ENCODE data around the gene FCER2. TPM values are rescaled to one million over a fixed set of nuclear protein-coding genes. Genes with fewer than 3 reads are reported as not detected.

The FCER2 gene
- total and polyA plus RNA-seq, 2 of the 4 experiments (the other 2 are of a cell fraction) = not detected

GRCh38 chr19:7642295-7643030 lies 59.5 kb downstream of the FCER2 start:
- no peak overlapping the region for H3K56ac ChIP-seq (ENCODE audit: extremely low read depth, insufficient read depth, low read length)
- H3K18ac ChIP-seq (ENCODE audit: low read depth, low read length) = no peak overlapping the region
- H2BK120ac ChIP-seq (ENCODE audit: low read depth, low read length) = no peak overlapping the region
- H3K4me1 ChIP-seq (ENCODE audit: control insufficient read depth, insufficient read depth, low read length) = no peaks in the 10 kb centered on the region
- H2BK5ac ChIP-seq (ENCODE audit: low read depth, low read length, poor library complexity, severe bottlenecking) = no peak overlapping the region
- no peak for TF ChIP-seq ELK1 (IDR thresholded peaks at IDR 0.05; ENCODE audit: borderline replicate concordance, low read depth, low read length)
- TF ChIP-seq CEBPB (IDR thresholded peaks at IDR 0.05; ENCODE audit: low read depth, low read length) = no peak
- no peak for TF ChIP-seq RFX5 (IDR thresholded peaks at IDR 0.05; ENCODE audit: low read depth, low read length)
- TF ChIP-seq MAZ (IDR thresholded peaks at IDR 0.05; ENCODE audit: borderline replicate concordance, low read depth, low read length) = no peak
- TF ChIP-seq RAD21 (IDR thresholded peaks at IDR 0.05; ENCODE audit: low read length) = no peak
- no peak for TF ChIP-seq NFE2L2 (IDR thresholded peaks at IDR 0.05; ENCODE audit: low read depth, low read length)
- no peak for TF ChIP-seq CTCF (conservative IDR thresholded peaks at IDR 0.05; ENCODE audit: low read depth, low read length)
- TF ChIP-seq RCOR1 (IDR thresholded peaks at IDR 0.05; ENCODE audit: insufficient replicate concordance, low read length) = no peak
- no peak for TF ChIP-seq SMC3 (IDR thresholded peaks at IDR 0.05; ENCODE audit: low read depth, low read length)
- intact Hi-C loops (cut with micrococcal nuclease) = no loop called here
- H3K27me3 ChIP-seq (ENCODE audit: control insufficient read depth, insufficient read depth, low read length) = peaks cover 4% of the 10 kb centered on the region; the same call in 1 of the 2 replicates
- no peak overlapping the region for H3K4ac ChIP-seq (ENCODE audit: low read depth, low read length)
- H3K27ac ChIP-seq (ENCODE audit: insufficient read depth, low read length) = no peak overlapping the region
- peaks cover 5% of the 10 kb centered on the region; the same call in 1 of the 2 replicates for H4K20me1 ChIP-seq (ENCODE audit: insufficient read depth, low read length)
- 91% methylated on average over 13 of the region's 27 CpGs; no CpG with 5 or more reads in 1 of the 2 experiments for WGBS, 2 experiments (ENCODE audit: extremely low coverage in 2 of 2, insufficient read length in 1 of 2)
- H4K91ac ChIP-seq (ENCODE audit: insufficient read depth, low read depth, low read length) = no peak overlapping the region
- H3K36me3 ChIP-seq (ENCODE audit: control insufficient read depth, insufficient read depth, low read length) = no peaks in the 10 kb centered on the region
- no peak overlapping the region for H2AFZ ChIP-seq (replicated peaks; ENCODE audit: low read length, poor library complexity)
- no peak overlapping the region for H3K4me3 ChIP-seq (ENCODE audit: insufficient read depth, low read depth, low read length)
- no peaks in the 10 kb centered on the region for H3K9me3 ChIP-seq (ENCODE audit: control insufficient read depth, insufficient read depth, low read length)
- H2BK20ac ChIP-seq (ENCODE audit: low read depth, low read length) = no peak overlapping the region
- ChIA-PET POLR2A (ENCODE audit: unreplicated experiment) (no interaction called here), CTCF (no interaction called here)
- H3K14ac ChIP-seq (replicated peaks; ENCODE audit: low read depth, low read length) = no peak overlapping the region
- H4K5ac ChIP-seq (ENCODE audit: low read depth, low read length) = no peak overlapping the region
- H2AK5ac ChIP-seq (ENCODE audit: low read depth, low read length) = no peak overlapping the region
- no peak overlapping the region for H3K9ac ChIP-seq (ENCODE audit: low read depth, low read length)
- H3K4me2 ChIP-seq (ENCODE audit: low read depth, low read length) = no peak overlapping the region
- H4K8ac ChIP-seq (ENCODE audit: low read depth in 2 of 2, low read length in 2 of 2) = no peak overlapping the region
- no peak overlapping the region for H2AK9ac ChIP-seq (replicated peaks; ENCODE audit: low read depth, low read length, poor library complexity)
- H3K79me1 ChIP-seq (ENCODE audit: low read depth in 1 of 2, low read length in 2 of 2) = no peaks in the 10 kb centered on the region
- no peak overlapping the region for H2BK15ac ChIP-seq (ENCODE audit: low read depth, low read length)
- dilution Hi-C loops (cut with HindIII; ENCODE audit: low sequenced_read_pairs, unreplicated experiment) = no loop called here
- H3K23ac ChIP-seq (ENCODE audit: low read depth, low read length) = no peak overlapping the region
- no TSS peak for BruUV-seq (replicated peaks)
- ATAC-seq (ENCODE audit: low read depth) (no peak), DNase-seq (no peak)
- in situ Hi-C loops (cut with MboI; ENCODE audit: low sequenced_read_pairs) = no loop called here
- H3K9me1 ChIP-seq (ENCODE audit: insufficient read depth, low read length) = peaks cover 7% of the 10 kb centered on the region; the same call in 1 of the 2 replicates
